Esophagus (tissue), 2 donors: ENCODE data around the gene CPNE4. TPM values are rescaled to one million over a fixed set of nuclear protein-coding genes. Genes with fewer than 3 reads are reported as not detected.

Experiments used
- H3K27ac ChIP-seq, 2 donors: one replicate each; pipeline ENCODE4 v1.5.1; 2013; ENCODE audit warnings: low read depth in 2 of 2, mild to moderate bottlenecking in 2 of 2, inconsistent platforms in 1 of 2, low read length in 1 of 2, moderate library complexity in 1 of 2
- H3K27me3 ChIP-seq, 2 donors: one replicate each; pipeline ENCODE4 v1.6.1; 2013; ENCODE audit warnings: low read length in 2 of 2, control low read depth in 1 of 2, mild to moderate bottlenecking in 1 of 2; ENCODE audit not compliant: insufficient read depth in 2 of 2, control insufficient read depth in 1 of 2
- H3K36me3 ChIP-seq, 2 donors: one replicate each; pipeline ENCODE4 v1.6.1; 2013; ENCODE audit warnings: low read length in 1 of 2; ENCODE audit not compliant: control insufficient read depth in 2 of 2, insufficient read depth in 2 of 2
- H3K4me1 ChIP-seq, 2 donors: one replicate each; pipeline ENCODE4 v1.6.1; 2013; ENCODE audit warnings: low read length in 1 of 2; ENCODE audit not compliant: control insufficient read depth in 2 of 2, insufficient read depth in 2 of 2
- H3K4me3 ChIP-seq, 2 donors: one replicate each; pipeline ENCODE4 v1.5.1; 2013; ENCODE audit warnings: low read length in 2 of 2, mild to moderate bottlenecking in 2 of 2, low read depth in 1 of 2, moderate library complexity in 1 of 2
- H3K9me3 ChIP-seq, 2 donors: one replicate each; pipeline ENCODE4 v1.6.1; 2013; ENCODE audit warnings: mild to moderate bottlenecking in 2 of 2, low read depth in 1 of 2, low read length in 1 of 2, moderate library complexity in 1 of 2; ENCODE audit not compliant: control insufficient read depth in 2 of 2, insufficient read depth in 1 of 2
- WGBS, 2 donors: extraction: QIAGEN DNeasy Blood & Tissue Kit; methylation state at CpG; one replicate each; pipeline ENCODE4 v1.1.7; 2013; 5-methylcytosine and 5-hydroxymethylcytosine counted together
- polyA plus RNA-seq, 2 donors: library from polyadenylated mRNA; stranded (reverse); fragments of 200-250 nt; gene quantifications; one replicate each; pipeline ENCODE4 v1.2.3, GENCODE V29; 2013
- donor health status: healthy with polysubstance abuse.
- donor health status: Bipolar disorder and iron deficiency.

CPNE4 gene
- polyA plus RNA-seq, 2 donors, result 0.05 to 0.08 TPM

- no peak overlapping the region for H3K27ac ChIP-seq
- peaks cover 0 to 3% of the 10 kb centered on the region in 2 donors for H3K27me3 ChIP-seq
- H3K9me3 ChIP-seq, result no peaks in the 10 kb centered on the region
- H3K36me3 ChIP-seq, result no peaks in the 10 kb centered on the region
- H3K4me3 ChIP-seq, result no peak overlapping the region
- no peaks in the 10 kb centered on the region for H3K4me1 ChIP-seq
Measured at GRCh38 chr3:131532645-131533044, 502.2 kb downstream of the CPNE4 start.

DNA sequence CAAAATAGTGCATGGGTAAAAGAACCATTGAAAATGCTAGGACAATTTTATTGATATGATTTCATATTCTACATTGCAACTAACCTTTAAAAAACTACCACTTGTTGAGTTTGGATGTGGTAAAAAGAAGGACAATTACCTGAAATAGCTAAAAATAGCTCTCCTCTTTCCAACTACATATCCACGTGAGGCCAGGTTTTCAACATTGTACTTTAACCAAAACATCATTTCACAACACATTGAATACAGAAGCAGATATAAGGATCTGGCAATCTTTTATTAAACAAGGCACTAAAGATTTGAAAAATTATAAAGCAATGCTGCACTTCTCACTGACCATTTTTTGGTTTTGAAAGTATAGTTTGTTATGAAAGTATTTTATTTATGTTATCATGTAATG lies 504.0 kb downstream of the CPNE4 start:
- Histone ChIP-seq H3K27me3 (peaks cover 0 to 3% of the 10 kb centered on the region in 2 donors), H3K36me3 (no peaks in the 10 kb centered on the region), H3K9me3 (no peaks in the 10 kb centered on the region), H3K4me1 (peaks cover 0 to 7% of the 10 kb centered on the region in 2 donors), H3K4me3 (no peak overlapping the region), H3K27ac (no peak overlapping the region)
- 72 to 86% methylated on average over 1 of the region's 1 CpG for WGBS, 2 donors

DNA sequence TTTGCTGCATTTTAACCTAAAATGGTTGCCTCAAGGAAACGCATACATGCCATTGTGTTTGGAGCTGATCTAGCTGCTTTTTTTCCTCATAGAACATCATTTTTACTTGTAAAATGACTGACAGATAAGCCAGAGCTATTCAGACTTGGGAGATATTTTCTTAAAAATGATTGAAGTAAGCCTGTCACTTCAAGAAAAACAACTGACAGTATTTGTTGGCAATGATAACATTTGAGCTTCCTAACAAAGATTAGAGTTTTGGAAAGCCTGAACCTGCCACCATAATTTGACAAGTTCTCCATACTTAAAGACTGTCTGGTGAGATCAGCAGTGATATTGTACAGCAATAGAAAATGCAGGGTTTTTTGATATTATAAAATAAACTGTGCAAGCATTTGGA lies 504.4 kb downstream of the CPNE4 start:
- H3K4me1 ChIP-seq, result peaks cover 0 to 7% of the 10 kb centered on the region in 2 donors
- H3K36me3 ChIP-seq, result no peaks in the 10 kb centered on the region
- WGBS, 2 donors, result 85 to 94% methylated on average over 1 of the region's 1 CpG
- peaks cover 0 to 3% of the 10 kb centered on the region in 2 donors for H3K27me3 ChIP-seq
- H3K27ac ChIP-seq, result no peak overlapping the region
- no peaks in the 10 kb centered on the region for H3K9me3 ChIP-seq
- no peak overlapping the region for H3K4me3 ChIP-seq

GRCh38 chr3:131526801-131527347 lies 507.9 kb downstream of the CPNE4 start:
- H3K27me3 ChIP-seq, result peaks cover 0 to 3% of the 10 kb centered on the region in 2 donors
- H3K4me1 ChIP-seq, result peaks cover 0 to 7% of the 10 kb centered on the region in 2 donors
- H3K9me3 ChIP-seq, result no peaks in the 10 kb centered on the region
- WGBS, 2 donors, result 12 to 17% methylated on average over 37 of the region's 37 CpGs
- no peaks in the 10 kb centered on the region for H3K36me3 ChIP-seq
- H3K4me3 ChIP-seq, result peak overlapping the region; percentile 9 to 12
- H3K27ac ChIP-seq, result no peak overlapping the region

GRCh38 chr3:131518680-131519079 lies 516.1 kb downstream of the CPNE4 start:
- Histone ChIP-seq H3K4me1 (no peaks in the 10 kb centered on the region), H3K4me3 (no peak overlapping the region), H3K36me3 (no peaks in the 10 kb centered on the region), H3K27me3 (no peaks in the 10 kb centered on the region), H3K27ac (no peak overlapping the region), H3K9me3 (no peaks in the 10 kb centered on the region)
- 82 to 84% methylated on average over 7 of the region's 7 CpGs for WGBS, 2 donors

- no peak overlapping the region for H3K27ac ChIP-seq
- no peaks in the 10 kb centered on the region for H3K4me1 ChIP-seq
- no peaks in the 10 kb centered on the region for H3K27me3 ChIP-seq
- H3K36me3 ChIP-seq, result peaks cover 0 to under 1% of the 10 kb centered on the region in 2 donors
- WGBS, 2 donors, result 77 to 85% methylated on average over 4 of the region's 4 CpGs
- H3K9me3 ChIP-seq, result no peaks in the 10 kb centered on the region
- H3K4me3 ChIP-seq, result no peak overlapping the region
Measured at GRCh38 chr3:131505421-131505820, 529.4 kb downstream of the CPNE4 start.

- Histone ChIP-seq H3K9me3 (no peaks in the 10 kb centered on the region), H3K4me1 (no peaks in the 10 kb centered on the region), H3K36me3 (peaks cover 0 to 2% of the 10 kb centered on the region in 2 donors), H3K27me3 (no peaks in the 10 kb centered on the region), H3K27ac (no peak overlapping the region), H3K4me3 (peak overlapping the region in 1 of 2 donors; percentile 100)
Measured at GRCh38 chr3:131503320-131503635, 531.5 kb downstream of the CPNE4 start.

GRCh38 chr3:131502530-131503319 lies 532.1 kb downstream of the CPNE4 start, which contains the start of gene MRPL3:
Gene MRPL3, minus strand, starts transcription at chr3:131502971. Its CDS starts 150 bp downstream, at chr3:131502821.
- WGBS, 2 donors, result 1 to 2% methylated on average over 46 to 47 of the region's 47 CpGs
- Histone ChIP-seq H3K27me3 (no peaks in the 10 kb centered on the region), H3K36me3 (peaks cover 0 to 2% of the 10 kb centered on the region in 2 donors), H3K4me3 (peak within 1 kb of the TSS; percentile 91 to 100), H3K4me1 (no peaks in the 10 kb centered on the region), H3K27ac (peak within 1 kb of the TSS; percentile 62 to 86), H3K9me3 (no peaks in the 10 kb centered on the region)

GRCh38 chr3:131501949-131502348 lies 532.9 kb downstream of the CPNE4 start:
- H3K27ac ChIP-seq, result no peak overlapping the region
- 33 to 41% methylated on average over 2 of the region's 2 CpGs for WGBS, 2 donors
- no peaks in the 10 kb centered on the region for H3K4me1 ChIP-seq
- peak overlapping the region; percentile 91 to 100 for H3K4me3 ChIP-seq
- H3K9me3 ChIP-seq, result no peaks in the 10 kb centered on the region
- H3K36me3 ChIP-seq, result peaks cover 0 to 2% of the 10 kb centered on the region in 2 donors
- no peaks in the 10 kb centered on the region for H3K27me3 ChIP-seq

DNA sequence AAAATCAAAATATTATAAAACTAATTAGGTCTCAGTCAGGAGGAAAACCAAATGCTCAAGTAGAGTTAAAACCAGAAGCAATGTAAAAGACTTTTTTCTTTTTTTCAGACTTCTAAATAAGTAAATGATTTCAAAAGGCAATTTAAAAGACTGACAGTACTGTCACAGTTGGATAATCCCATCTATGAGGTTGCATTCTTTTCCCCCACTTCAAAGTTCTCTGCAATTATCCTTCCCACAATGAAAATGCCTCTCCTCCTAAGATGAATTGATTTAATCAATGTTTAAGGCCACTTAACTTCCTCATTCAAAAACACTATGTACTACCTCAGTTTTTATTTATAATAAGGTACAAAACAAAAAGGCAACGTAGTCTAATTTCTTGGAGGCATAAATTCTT lies 540.1 kb downstream of the CPNE4 start:
- Histone ChIP-seq H3K4me1 (no peaks in the 10 kb centered on the region), H3K36me3 (peaks cover 0 to 7% of the 10 kb centered on the region in 2 donors)

More for the DNA sequence above, 540.1 kb downstream of the CPNE4 start:
- H3K9me3 ChIP-seq, result no peaks in the 10 kb centered on the region
- WGBS, 2 donors, result 92 to 95% methylated on average over 1 of the region's 1 CpG
- no peak overlapping the region for H3K27ac ChIP-seq
- no peaks in the 10 kb centered on the region for H3K27me3 ChIP-seq
- no peak overlapping the region for H3K4me3 ChIP-seq
